Stimulated activated CD4-positive, alpha-beta T cell treated with anti-CD3 and anti-CD28 coated beads, Interleukin-2, amount 100 ng/mL, for 24 hours (primary cell): ENCODE data around the gene CILP2.

Experiments used
- DNase-seq, 2 donors: peaks; one replicate each; pipeline ENCODE4 v3.0.0-alpha.2; 2020

Gene CILP2, protein sequence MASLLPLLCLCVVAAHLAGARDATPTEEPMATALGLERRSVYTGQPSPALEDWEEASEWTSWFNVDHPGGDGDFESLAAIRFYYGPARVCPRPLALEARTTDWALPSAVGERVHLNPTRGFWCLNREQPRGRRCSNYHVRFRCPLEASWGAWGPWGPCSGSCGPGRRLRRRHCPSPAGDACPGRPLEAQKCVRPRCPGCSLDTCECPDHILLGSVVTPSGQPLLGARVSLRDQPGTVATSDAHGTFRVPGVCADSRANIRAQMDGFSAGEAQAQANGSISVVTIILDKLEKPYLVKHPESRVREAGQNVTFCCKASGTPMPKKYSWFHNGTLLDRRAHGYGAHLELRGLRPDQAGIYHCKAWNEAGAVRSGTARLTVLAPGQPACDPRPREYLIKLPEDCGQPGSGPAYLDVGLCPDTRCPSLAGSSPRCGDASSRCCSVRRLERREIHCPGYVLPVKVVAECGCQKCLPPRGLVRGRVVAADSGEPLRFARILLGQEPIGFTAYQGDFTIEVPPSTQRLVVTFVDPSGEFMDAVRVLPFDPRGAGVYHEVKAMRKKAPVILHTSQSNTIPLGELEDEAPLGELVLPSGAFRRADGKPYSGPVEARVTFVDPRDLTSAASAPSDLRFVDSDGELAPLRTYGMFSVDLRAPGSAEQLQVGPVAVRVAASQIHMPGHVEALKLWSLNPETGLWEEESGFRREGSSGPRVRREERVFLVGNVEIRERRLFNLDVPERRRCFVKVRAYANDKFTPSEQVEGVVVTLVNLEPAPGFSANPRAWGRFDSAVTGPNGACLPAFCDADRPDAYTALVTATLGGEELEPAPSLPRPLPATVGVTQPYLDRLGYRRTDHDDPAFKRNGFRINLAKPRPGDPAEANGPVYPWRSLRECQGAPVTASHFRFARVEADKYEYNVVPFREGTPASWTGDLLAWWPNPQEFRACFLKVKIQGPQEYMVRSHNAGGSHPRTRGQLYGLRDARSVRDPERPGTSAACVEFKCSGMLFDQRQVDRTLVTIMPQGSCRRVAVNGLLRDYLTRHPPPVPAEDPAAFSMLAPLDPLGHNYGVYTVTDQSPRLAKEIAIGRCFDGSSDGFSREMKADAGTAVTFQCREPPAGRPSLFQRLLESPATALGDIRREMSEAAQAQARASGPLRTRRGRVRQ

GRCh38 chr19:19538061-19538784 lies at the start of gene CILP2:
CILP2 (plus strand) TSS chr19:19538265; CDS start chr19:19538350, 85 bp downstream.
- peak; percentile 46 to 52 for DNase-seq

DNA sequence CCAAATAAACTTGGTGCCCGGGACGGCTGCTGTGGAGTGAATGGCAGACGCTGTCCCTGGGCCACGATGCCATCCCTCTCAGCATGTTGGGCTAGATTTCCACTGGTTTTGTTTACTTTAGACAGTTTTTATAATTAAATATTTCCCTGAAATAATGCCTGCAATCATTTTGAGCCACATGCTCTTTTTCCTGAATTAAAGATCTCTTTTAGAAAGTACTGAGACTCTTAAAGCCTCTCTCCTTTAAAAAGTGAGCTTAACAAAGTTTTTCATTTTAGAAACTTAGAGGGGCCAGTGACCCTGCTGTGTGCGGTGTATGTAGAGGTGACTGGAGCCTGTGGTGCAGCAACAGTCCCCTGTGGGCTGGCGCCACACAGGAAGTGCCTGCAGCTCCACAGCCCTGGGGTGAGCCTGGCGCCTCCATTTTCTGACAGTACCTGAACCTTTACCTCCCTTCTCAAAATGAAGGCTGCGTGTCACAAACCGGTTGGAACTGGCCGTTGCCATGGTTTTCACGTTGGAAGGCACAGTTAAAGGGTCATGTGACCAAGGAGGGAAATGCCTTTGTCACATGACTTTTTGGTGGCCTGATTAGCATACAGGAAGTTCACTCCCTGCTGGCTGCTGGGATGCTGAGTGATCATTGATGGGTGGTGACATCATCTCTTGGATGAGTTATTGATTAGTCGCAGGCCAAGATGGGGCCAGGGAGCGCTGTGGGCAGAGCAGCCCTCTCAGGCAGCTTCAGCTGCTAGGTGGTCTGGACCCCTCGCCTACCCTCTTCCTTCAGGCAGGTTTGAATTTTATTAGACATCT lies 49.0 kb upstream of the CILP2 start:
- DNase-seq: peak; percentile 78 to 82

DNA sequence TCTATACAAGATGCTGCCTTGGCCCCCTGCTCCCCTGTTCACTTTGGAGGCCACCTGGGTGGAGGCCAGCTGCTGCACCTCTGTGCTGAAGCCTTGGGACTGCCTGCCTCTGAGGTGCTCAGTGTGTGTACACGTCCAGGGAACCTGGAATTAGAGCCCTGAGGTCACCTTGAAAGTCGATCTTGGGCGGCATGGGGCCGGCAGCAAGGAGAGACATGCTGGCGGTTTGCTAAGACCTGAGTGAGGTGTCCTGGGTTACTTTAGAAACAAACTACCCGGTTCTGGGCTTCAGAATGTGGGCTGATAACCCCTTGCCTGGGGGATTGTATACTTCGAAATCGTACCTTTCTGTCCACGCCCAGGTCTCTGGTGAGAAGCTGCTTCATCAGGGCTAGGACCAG lies 48.3 kb upstream of the CILP2 start:
- DNase-seq: no peak

GRCh38 chr19:19490214-19490968 lies 47.7 kb upstream of the CILP2 start:
- DNase-seq: peak; percentile 81 to 86

GRCh38 chr19:19491321-19492025 lies 46.6 kb upstream of the CILP2 start:
- DNase-seq: no peak

GRCh38 chr19:19492026-19492610 lies 45.9 kb upstream of the CILP2 start:
- DNase-seq: no peak

- DNase-seq: no peak
These were observed 44.1 kb upstream of the CILP2 start for GRCh38 chr19:19493841-19494546.

DNA sequence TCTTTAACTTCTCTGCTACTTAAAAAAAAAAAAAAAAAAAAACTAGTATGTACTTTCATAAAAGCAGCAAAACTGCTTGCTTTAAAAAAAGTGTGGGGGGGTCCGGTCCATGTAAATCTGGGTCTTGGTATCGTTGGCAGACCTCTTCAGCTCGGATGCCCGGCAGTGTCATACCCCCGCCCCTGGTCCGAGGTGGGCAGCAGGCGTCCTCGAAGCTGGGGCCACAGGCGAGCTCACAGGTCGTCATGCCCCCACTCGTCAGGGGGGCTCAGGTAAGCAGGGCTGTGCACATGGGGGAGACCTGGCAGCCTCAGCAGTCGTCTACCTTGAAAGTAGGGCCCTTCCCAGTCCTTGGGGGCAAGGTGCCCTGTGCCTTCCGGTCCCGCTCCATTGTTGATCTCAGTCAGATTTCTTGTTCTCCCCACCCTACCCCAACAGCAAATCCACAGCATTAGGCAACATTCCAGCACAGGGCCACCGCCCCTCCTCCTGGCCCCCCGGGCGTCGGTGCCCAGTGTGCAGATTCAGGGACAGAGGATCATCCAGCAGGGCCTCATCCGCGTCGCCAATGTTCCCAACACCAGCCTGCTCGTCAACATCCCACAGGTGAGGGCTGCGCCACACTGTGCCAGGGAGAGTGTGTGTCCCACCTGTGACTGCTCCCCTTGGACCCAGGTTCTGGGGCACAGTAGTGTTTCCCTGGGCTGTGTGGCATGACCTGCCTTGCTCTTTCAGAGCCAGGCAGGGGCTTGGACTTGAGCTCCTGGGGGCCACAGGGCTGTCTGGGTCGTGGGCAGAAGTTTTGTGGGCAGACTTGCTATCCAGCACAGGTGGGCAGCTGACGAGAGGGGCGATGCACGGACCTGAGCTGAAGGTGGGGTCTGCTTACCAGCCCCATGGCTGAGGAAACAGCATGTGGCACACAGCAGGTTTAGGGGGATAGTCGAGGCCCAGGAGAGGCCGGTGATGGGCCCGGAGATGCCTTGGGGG lies 42.2 kb upstream of the CILP2 start:
- DNase-seq: no peak

- no peak for DNase-seq
These were observed 39.6 kb upstream of the CILP2 start for GRCh38 chr19:19498255-19498991.

- no peak for DNase-seq
These were observed 38.6 kb upstream of the CILP2 start for GRCh38 chr19:19499272-19499995.

DNA sequence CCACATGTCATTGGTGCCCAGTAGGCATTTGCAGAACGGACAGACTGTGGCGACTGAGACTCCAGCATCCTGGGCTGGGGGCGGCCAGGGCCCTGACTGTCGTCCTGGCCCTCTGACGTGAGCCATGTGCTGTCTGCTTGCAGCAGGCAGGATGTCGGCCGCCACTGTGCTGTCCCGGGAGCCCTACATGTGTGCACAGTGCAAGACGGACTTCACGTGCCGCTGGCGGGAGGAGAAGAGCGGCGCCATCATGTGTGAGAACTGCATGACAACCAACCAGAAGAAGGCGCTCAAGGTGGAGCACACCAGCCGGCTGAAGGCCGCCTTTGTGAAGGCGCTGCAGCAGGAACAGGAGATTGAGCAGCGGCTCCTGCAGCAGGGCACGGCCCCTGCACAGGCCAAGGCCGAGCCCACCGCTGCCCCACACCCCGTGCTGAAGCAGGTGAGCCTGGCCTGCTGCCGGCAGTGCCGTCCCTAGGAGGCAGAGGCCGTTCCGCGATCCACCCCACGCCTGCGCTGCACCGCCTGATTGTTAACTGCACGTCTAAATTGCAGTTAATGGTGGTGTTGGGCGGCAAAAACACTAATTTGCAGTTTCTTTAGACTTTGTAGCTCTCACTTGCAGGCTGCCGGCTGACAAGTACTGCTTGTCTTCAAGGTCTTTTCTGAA lies 37.0 kb upstream of the CILP2 start:
- DNase-seq: no peak

DNA sequence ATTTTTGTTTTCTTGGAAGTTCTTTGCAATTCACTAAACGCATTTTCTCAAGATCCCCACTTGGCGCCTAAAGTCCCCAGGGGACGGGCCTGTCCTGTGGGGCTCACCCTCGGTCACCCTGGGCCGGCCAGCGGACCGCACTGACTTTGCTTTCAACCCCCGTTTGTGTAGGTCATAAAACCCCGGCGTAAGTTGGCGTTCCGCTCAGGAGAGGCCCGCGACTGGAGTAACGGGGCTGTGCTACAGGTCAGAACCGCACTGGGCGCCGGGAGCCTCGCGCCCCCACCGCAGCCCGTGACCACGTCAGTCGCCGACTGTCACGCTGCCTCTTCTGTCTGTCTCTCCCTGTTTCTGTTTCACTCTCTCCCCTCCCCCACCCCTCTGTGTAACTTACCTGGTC lies 36.3 kb upstream of the CILP2 start:
- DNase-seq: no peak

- no peak for DNase-seq
These were observed 35.8 kb upstream of the CILP2 start for GRCh38 chr19:19502281-19502680.

- no peak for DNase-seq
These were observed 35.1 kb upstream of the CILP2 start for GRCh38 chr19:19502808-19503602.
